GM04504 (cell line): Measurements from ENCODE around the gene CCL16.
"Not testable (repeated sequence)": the region's sequence is repeated elsewhere in the genome, so short reads cannot be mapped to it uniquely, and the experiment has no call there.

Source experiments
- DNase-seq: peaks from one replicate; pipeline ENCODE4 v3.0.0-alpha.2; 2012; ENCODE audit warnings: low read depth

CCL16 gene

GRCh38 chr17:35981246-35981645, at the start of gene CCL16:
Gene CCL16 (minus strand): TSS chr17:35981497. CDS start chr17:35981420, 77 bp downstream.
- no peak for DNase-seq

GRCh38 chr17:36030956-36031355, 49.7 kb upstream of the CCL16 start:
- DNase-seq: no peak

GRCh38 chr17:36027761-36028160, 46.5 kb upstream of the CCL16 start:
- DNase-seq: no peak

- DNase-seq: no peak
Measured at GRCh38 chr17:36024106-36024869, 43.0 kb upstream of the CCL16 start.

GRCh38 chr17:36019423-36019822, 38.1 kb upstream of the CCL16 start:
- DNase-seq: no peak

GRCh38 chr17:36017799-36018198, 36.5 kb upstream of the CCL16 start, which contains the start of gene CCL23:
Gene CCL23 (minus strand): TSS chr17:36017972. CDS start chr17:36017897, 75 bp downstream.
- no peak for DNase-seq

- DNase-seq: no peak
Measured at GRCh38 chr17:36016555-36016954, 35.3 kb upstream of the CCL16 start.

GRCh38 chr17:36015895-36016294, 34.6 kb upstream of the CCL16 start:
- DNase-seq: not testable (repeated sequence)

- no peak for DNase-seq
Measured at GRCh38 chr17:36014946-36015345, 33.6 kb upstream of the CCL16 start.

GRCh38 chr17:36011201-36011600, 29.9 kb upstream of the CCL16 start:
- no peak for DNase-seq

GRCh38 chr17:36008998-36009665, 27.8 kb upstream of the CCL16 start:
- DNase-seq: no peak

GRCh38 chr17:36004594-36005108, 23.4 kb upstream of the CCL16 start:
- no peak for DNase-seq

- no peak for DNase-seq
Measured at GRCh38 chr17:36002631-36003030, 21.3 kb upstream of the CCL16 start.

GRCh38 chr17:36001862-36002603, 20.7 kb upstream of the CCL16 start:
- no peak for DNase-seq

- DNase-seq: no peak
Measured at GRCh38 chr17:36001110-36001771, 19.9 kb upstream of the CCL16 start, which contains the start of gene CCL15. Gene CCL15 (minus strand): TSS chr17:36001553. CDS start chr17:36001492, 61 bp downstream.

- no peak for DNase-seq
Measured at GRCh38 chr17:36000732-36001109, 19.4 kb upstream of the CCL16 start.

- DNase-seq: no peak
Measured at GRCh38 chr17:35998756-35999155, 17.5 kb upstream of the CCL16 start.

- no peak for DNase-seq
Measured at GRCh38 chr17:35998018-35998545, 16.8 kb upstream of the CCL16 start.

GRCh38 chr17:35995346-35995745, 14.0 kb upstream of the CCL16 start:
- DNase-seq: not testable (repeated sequence)

- DNase-seq: no peak
Measured at GRCh38 chr17:35991075-35991474, 9.8 kb upstream of the CCL16 start.

- DNase-seq: no peak
Measured at GRCh38 chr17:35988164-35988563, 6.9 kb upstream of the CCL16 start.

- DNase-seq: no peak
Measured at GRCh38 chr17:35986643-35987042, 5.3 kb upstream of the CCL16 start, which contains the start of gene CCL14. Gene CCL14 (minus strand): TSS chr17:35986729. CDS start chr17:35986649, 80 bp downstream.
